Adrenal gland (tissue), 12 donors: ENCODE results near the gene FMR1. TPM values are rescaled to one million over a fixed set of nuclear protein-coding genes. Genes with fewer than 3 reads are reported as not detected.

Experiments
- DNase-seq, 7 donors: peaks; one replicate each; pipeline ENCODE4 v3.0.0-alpha.2; 2019 to 2020
- H3K27ac ChIP-seq, 5 donors: fragments of 200-600 bp; sonication (generic) in 4 of 5; 1 replicate in 3 of 5; 2 replicates in 2 of 5; pipeline versions ENCODE4 v1.5.1 to v1.8.0; 2016 to 2020; ENCODE audit warnings: mild to moderate bottlenecking in 1 of 5
- H3K27me3 ChIP-seq: fragments of 200-600 bp; 2 replicates; pipeline ENCODE4 v1.8.0; 2021
- H3K36me3 ChIP-seq, 2 donors: fragments of 200-600 bp; replicated peaks in 1 of 2; 1 replicate in 1 of 2; 2 replicates in 1 of 2; pipeline versions ENCODE4 v1.5.1 to v1.8.0; 2018 to 2022
- H3K4me1 ChIP-seq, 2 donors: fragments of 200-600 bp; replicated peaks in 1 of 2; 1 replicate in 1 of 2; 2 replicates in 1 of 2; pipeline versions ENCODE4 v1.5.1 to v1.8.0; 2018 to 2021
- H3K4me3 ChIP-seq, 4 donors: fragments of 200-600 bp; sonication (generic) in 3 of 4; one replicate each; pipeline ENCODE4 v1.5.1; 2016 to 2018
- H3K9me3 ChIP-seq, 3 donors: fragments of 200-600 bp; sonication (generic) in 1 of 3; replicated peaks in 1 of 3; 1 replicate in 2 of 3; 2 replicates in 1 of 3; pipeline versions ENCODE4 v1.5.1 to v1.8.0; 2016 to 2021
- CTCF ChIP-seq, 6 experiments: fragments of 450-650 bp in 4 of 6; fragments of 200-600 bp in 2 of 6; sonication (generic) in 1 of 6; IDR thresholded peaks; 1 replicate in 5 of 6; 2 replicates in 1 of 6; pipeline versions ENCODE4 v1.5.1 to v1.8.0; 2016 to 2021; ENCODE audit warnings: antibody characterized with exemption in 6 of 6, mild to moderate bottlenecking in 2 of 6, moderate library complexity in 1 of 6
- POLR2A ChIP-seq, 2 donors: fragments of 450-650 bp; IDR thresholded peaks; one replicate each; pipeline ENCODE4 v1.6.1; 2017; ENCODE audit warnings: antibody characterized with exemption in 2 of 2, mild to moderate bottlenecking in 2 of 2, moderate library complexity in 1 of 2
- WGBS, 4 donors: extraction: QIAGEN DNeasy Blood & Tissue Kit in 2 of 4; methylation state at CpG; one replicate each; pipeline versions ENCODE4 v1.1.5 to v1.1.7; 2013 to 2017; 5-methylcytosine and 5-hydroxymethylcytosine counted together
- intact Hi-C, 2 donors: fragments of 100-400 bp; cut with DNase I; formaldehyde crosslinking; loops; one replicate each; pipeline versions ENCODE4 v1.14.1 to v1.15.0; 2022 to 2023
- polyA plus RNA-seq, 3 donors: library from polyadenylated mRNA; stranded (reverse); fragments of 200-250 nt in 2 of 3; fragments of 350-450 nt in 1 of 3; fragmentation: Illumina TruSeq in 1 of 3; extraction: RNeasy Lipid Tissue Mini Kit (QIAGEN cat#74804) in 1 of 3; gene quantifications; one replicate each; pipeline ENCODE4 v1.2.3, GENCODE V29; 2013 to 2014
- total RNA-seq, 9 donors: library from RNA; depleted of rRNA in 4 of 9; stranded (reverse); fragments of >200 nt in 4 of 9; fragments of 120-200 nt in 1 of 9; fragmentation: NEBNext Ultra II Directional in 1 of 9; extraction: Animal tissue kit (Norgen Biotek cat#: 25700) in 1 of 9; gene quantifications; one replicate each; pipeline versions ENCODE4 v1.1.0 to v1.2.4, GENCODE V29; 2013 to 2023
- donor health status: healthy with polysubstance abuse.
- donor health status: Bipolar disorder and iron deficiency.
- donor health status: DM: yes; HTN: yes; CAD: no.
- donor health status: DM: no; HTN: no; CAD: no.
- donor health status: DM: no; HTN: no; CAD: no.
- donor health status: DM: yes; HTN: yes; CAD: no.

The FMR1 gene
- total and polyA plus RNA-seq, 12 donors: 11.3 to 33.7 (median 29.5) TPM

- H3K36me3 ChIP-seq: no peaks in the 10 kb centered on the region
- DNase-seq: no peak
- H3K27ac ChIP-seq: no peak overlapping the region
- intact Hi-C loops: no loop called here
- H3K27me3 ChIP-seq: no peaks in the 10 kb centered on the region
- peaks cover 0 to 3% of the 10 kb centered on the region in 2 donors for H3K4me1 ChIP-seq
- H3K4me3 ChIP-seq: no peak overlapping the region
- no peaks in the 10 kb centered on the region for H3K9me3 ChIP-seq
- 45 to 60% (median 54%) methylated on average over 5 of the region's 5 CpGs for WGBS, 4 donors
- TF ChIP-seq CTCF (IDR thresholded peaks at IDR 0.05) (no peak), POLR2A (IDR thresholded peaks at IDR 0.05) (no peak)
Measured at GRCh38 chrX:147908106-147908505, 3.6 kb upstream of the FMR1 start.

- DNase-seq: no peak
- intact Hi-C loops: no loop called here
Measured at GRCh38 chrX:147910607-147911006, 1.1 kb upstream of the FMR1 start.

GRCh38 chrX:147912093-147912801 lies 528 bp downstream of the FMR1 start:
- intact Hi-C loops: no loop called here
- peaks cover 0 to 24% of the 10 kb centered on the region in 2 donors for H3K4me1 ChIP-seq
- DNase-seq: peak; percentile 22 to 54 (median 32)

More at GRCh38 chrX:147910607-147911006, 1.1 kb upstream of the FMR1 start:
- H3K27ac ChIP-seq: no peak overlapping the region
- no peaks in the 10 kb centered on the region for H3K27me3 ChIP-seq
- no peak overlapping the region for H3K4me3 ChIP-seq
- no peaks in the 10 kb centered on the region for H3K36me3 ChIP-seq
- peaks cover 0 to 20% of the 10 kb centered on the region in 2 donors for H3K4me1 ChIP-seq
- TF ChIP-seq POLR2A (IDR thresholded peaks at IDR 0.05) (no peak), CTCF (IDR thresholded peaks at IDR 0.05) (no peak)
- H3K9me3 ChIP-seq: no peaks in the 10 kb centered on the region
- WGBS, 4 donors: 81 to 90% (median 86%) methylated on average over 9 of the region's 9 CpGs

GRCh38 chrX:147913570-147913969 lies 1.9 kb downstream of the FMR1 start:
- no peak for TF ChIP-seq POLR2A (IDR thresholded peaks at IDR 0.05)
- TF ChIP-seq CTCF (IDR thresholded peaks at IDR 0.05): no peak
- Histone ChIP-seq H3K27ac (no peak overlapping the region), H3K9me3 (no peaks in the 10 kb centered on the region), H3K27me3 (no peaks in the 10 kb centered on the region), H3K4me3 (peak overlapping the region in 1 of 4 donors; percentile 66), H3K36me3 (no peaks in the 10 kb centered on the region), H3K4me1 (peaks cover 0 to 24% of the 10 kb centered on the region in 2 donors)
- intact Hi-C loops: no loop called here
- WGBS, 4 donors: 53 to 69% (median 67%) methylated on average over 6 of the region's 6 CpGs
- no peak for DNase-seq

More at GRCh38 chrX:147912093-147912801, 528 bp downstream of the FMR1 start:
- peak overlapping the region; percentile 72 to 93 (median 85) for H3K27ac ChIP-seq
- no peak for TF ChIP-seq CTCF (IDR thresholded peaks at IDR 0.05)
- TF ChIP-seq POLR2A (IDR thresholded peaks at IDR 0.05): peak in 1 of 2 donors; percentile 15
- peak overlapping the region; percentile 24 to 73 (median 56) for H3K4me3 ChIP-seq
- 0 to 50% (median 18%) methylated on average over 18 to 46 of the region's 58 CpGs for WGBS, 4 donors
- H3K36me3 ChIP-seq: no peaks in the 10 kb centered on the region
- no peaks in the 10 kb centered on the region for H3K27me3 ChIP-seq
- H3K9me3 ChIP-seq: no peaks in the 10 kb centered on the region
